Calu3 (cell line): ENCODE measurements around the gene ZBTB5. TPM values are rescaled to one million over a fixed set of nuclear protein-coding genes. Genes with fewer than 3 reads are reported as not detected.

Experiments used
- BruUV-seq: library from RNA; stranded (reverse); fragments of 400-500 nt; replicated peaks from 2 replicates; lab custom pipeline; 2021; lab: Mats Ljungman, UMichigan
- CTCF ChIA-PET: fragments of 300-600 bp; sonication (Branson Sonifier 250); formaldehyde crosslinking; loops from one replicate; lab custom pipeline; 2022; ENCODE audit warnings: antibody characterized with exemption; lab: Charles Lee
- DNase-seq: peaks from one replicate; pipeline ENCODE4 v3.0.0; 2022
- H3K27ac Mint-ChIP-seq: one replicate; pipeline ENCODE4 v1.8.0; 2022; ENCODE audit warnings: mixed read lengths; ENCODE audit not compliant: unreplicated experiment
- H3K27me3 Mint-ChIP-seq: one replicate; pipeline ENCODE4 v1.8.0; 2022; ENCODE audit warnings: mixed read lengths; ENCODE audit not compliant: unreplicated experiment
- H3K36me3 Mint-ChIP-seq: one replicate; pipeline ENCODE4 v1.8.0; 2022; ENCODE audit warnings: mild to moderate bottlenecking, moderate library complexity, mixed read lengths; ENCODE audit not compliant: insufficient read depth, unreplicated experiment
- H3K4me1 Mint-ChIP-seq: one replicate; pipeline ENCODE4 v1.8.0; 2022; ENCODE audit warnings: mild to moderate bottlenecking, low read depth, mixed read lengths; ENCODE audit not compliant: unreplicated experiment
- H3K4me3 Mint-ChIP-seq: one replicate; pipeline ENCODE4 v1.8.0; 2022; ENCODE audit warnings: mild to moderate bottlenecking, low read depth, moderate library complexity, mixed read lengths; ENCODE audit not compliant: unreplicated experiment
- H3K9me3 Mint-ChIP-seq: one replicate; pipeline ENCODE4 v1.8.0; 2022; ENCODE audit warnings: low read depth, mixed read lengths; ENCODE audit not compliant: unreplicated experiment
- intact Hi-C: fragments of 100-400 bp; cut with micrococcal nuclease; formaldehyde crosslinking; loops from one replicate; pipeline ENCODE4 v1.10.0; 2022; ENCODE audit not compliant: unreplicated experiment
- total RNA-seq: library from RNA; stranded (reverse); gene quantifications from 2 replicates; pipeline ENCODE4 v1.2.3, GENCODE V29; 2022
- TF ChIP-seq, protein P1 (sequence below): fragments of 200-600 bp; IDR thresholded peaks from one replicate; pipeline ENCODE4 v1.8.0; 2022; ENCODE audit warnings: antibody characterized with exemption; ENCODE audit not compliant: unreplicated experiment

ZBTB5 gene
- total RNA-seq, 1 experiment from 2014 or later, result 4.7 TPM

DNA sequence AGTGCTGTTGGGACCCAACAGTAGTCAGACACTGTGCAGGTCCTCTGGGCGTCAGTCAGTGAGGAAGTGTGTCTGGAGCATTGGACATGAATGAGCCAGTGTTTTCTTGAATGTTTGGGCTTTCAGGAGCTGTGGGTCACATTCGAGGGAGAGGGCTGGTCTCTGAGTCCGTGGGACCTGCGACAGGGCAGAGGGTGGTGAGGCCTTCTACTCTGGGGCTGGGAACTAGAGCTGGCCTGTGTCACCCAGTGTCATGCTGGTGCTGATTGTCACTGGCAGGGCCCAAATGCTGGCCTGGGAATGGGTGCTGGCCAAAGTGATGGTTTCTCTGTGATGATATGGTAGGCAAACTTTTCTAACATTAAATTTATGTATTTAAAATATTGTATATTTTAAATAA is 30.8 kb upstream of the ZBTB5 start:
- BruUV-seq, result no TSS peak
- no peak overlapping the region for H3K27ac Mint-ChIP-seq
- peaks cover 5% of the 10 kb centered on the region for H3K36me3 Mint-ChIP-seq
- H3K9me3 Mint-ChIP-seq, result no peaks in the 10 kb centered on the region
- no peak for DNase-seq
- CTCF ChIA-PET, result no interaction called here
- H3K27me3 Mint-ChIP-seq, result no peaks in the 10 kb centered on the region
- TF ChIP-seq, protein P1, sequence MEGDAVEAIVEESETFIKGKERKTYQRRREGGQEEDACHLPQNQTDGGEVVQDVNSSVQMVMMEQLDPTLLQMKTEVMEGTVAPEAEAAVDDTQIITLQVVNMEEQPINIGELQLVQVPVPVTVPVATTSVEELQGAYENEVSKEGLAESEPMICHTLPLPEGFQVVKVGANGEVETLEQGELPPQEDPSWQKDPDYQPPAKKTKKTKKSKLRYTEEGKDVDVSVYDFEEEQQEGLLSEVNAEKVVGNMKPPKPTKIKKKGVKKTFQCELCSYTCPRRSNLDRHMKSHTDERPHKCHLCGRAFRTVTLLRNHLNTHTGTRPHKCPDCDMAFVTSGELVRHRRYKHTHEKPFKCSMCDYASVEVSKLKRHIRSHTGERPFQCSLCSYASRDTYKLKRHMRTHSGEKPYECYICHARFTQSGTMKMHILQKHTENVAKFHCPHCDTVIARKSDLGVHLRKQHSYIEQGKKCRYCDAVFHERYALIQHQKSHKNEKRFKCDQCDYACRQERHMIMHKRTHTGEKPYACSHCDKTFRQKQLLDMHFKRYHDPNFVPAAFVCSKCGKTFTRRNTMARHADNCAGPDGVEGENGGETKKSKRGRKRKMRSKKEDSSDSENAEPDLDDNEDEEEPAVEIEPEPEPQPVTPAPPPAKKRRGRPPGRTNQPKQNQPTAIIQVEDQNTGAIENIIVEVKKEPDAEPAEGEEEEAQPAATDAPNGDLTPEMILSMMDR, result no peak
- H3K4me3 Mint-ChIP-seq, result no peak overlapping the region
- intact Hi-C loops, result no loop called here
- no peaks in the 10 kb centered on the region for H3K4me1 Mint-ChIP-seq

DNA sequence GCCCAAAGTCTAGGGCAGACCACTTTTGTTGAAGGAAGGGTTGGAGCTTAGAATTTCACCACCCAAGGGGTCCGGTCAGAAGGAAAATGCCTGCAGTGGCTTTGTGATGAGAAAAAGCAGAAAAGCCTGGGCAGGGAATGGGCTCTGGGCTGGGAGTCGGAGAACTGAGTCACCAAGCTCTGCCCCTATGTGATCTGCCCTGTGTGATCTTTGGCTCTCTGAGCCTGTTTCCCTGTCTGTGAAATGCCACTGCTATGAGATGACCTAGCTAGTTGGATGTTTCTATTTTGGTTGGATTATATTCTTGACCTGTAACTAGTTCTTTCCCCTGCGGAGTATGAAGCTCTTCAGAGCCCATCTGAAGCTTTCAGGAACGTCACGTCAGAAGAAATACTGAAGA is 30.3 kb upstream of the ZBTB5 start:
- TF ChIP-seq, protein P1, result no peak
- Mint-ChIP-seq H3K4me1 (no peaks in the 10 kb centered on the region), H3K9me3 (no peaks in the 10 kb centered on the region), H3K36me3 (peaks cover 5% of the 10 kb centered on the region), H3K27ac (no peak overlapping the region), H3K4me3 (no peak overlapping the region), H3K27me3 (no peaks in the 10 kb centered on the region)
- no peak for DNase-seq
- intact Hi-C loops, result no loop called here
- BruUV-seq, result no TSS peak
- CTCF ChIA-PET, result no interaction called here

GRCh38 chr9:37491939-37492338 is 26.7 kb upstream of the ZBTB5 start:
- intact Hi-C loops, result no loop called here
- Mint-ChIP-seq H3K4me1 (no peaks in the 10 kb centered on the region), H3K27ac (no peak overlapping the region), H3K36me3 (no peaks in the 10 kb centered on the region), H3K27me3 (no peaks in the 10 kb centered on the region), H3K9me3 (no peaks in the 10 kb centered on the region), H3K4me3 (no peak overlapping the region)
- CTCF ChIA-PET, result no interaction called here
- TF ChIP-seq, protein P1, result no peak
- no TSS peak for BruUV-seq
- no peak for DNase-seq

DNA sequence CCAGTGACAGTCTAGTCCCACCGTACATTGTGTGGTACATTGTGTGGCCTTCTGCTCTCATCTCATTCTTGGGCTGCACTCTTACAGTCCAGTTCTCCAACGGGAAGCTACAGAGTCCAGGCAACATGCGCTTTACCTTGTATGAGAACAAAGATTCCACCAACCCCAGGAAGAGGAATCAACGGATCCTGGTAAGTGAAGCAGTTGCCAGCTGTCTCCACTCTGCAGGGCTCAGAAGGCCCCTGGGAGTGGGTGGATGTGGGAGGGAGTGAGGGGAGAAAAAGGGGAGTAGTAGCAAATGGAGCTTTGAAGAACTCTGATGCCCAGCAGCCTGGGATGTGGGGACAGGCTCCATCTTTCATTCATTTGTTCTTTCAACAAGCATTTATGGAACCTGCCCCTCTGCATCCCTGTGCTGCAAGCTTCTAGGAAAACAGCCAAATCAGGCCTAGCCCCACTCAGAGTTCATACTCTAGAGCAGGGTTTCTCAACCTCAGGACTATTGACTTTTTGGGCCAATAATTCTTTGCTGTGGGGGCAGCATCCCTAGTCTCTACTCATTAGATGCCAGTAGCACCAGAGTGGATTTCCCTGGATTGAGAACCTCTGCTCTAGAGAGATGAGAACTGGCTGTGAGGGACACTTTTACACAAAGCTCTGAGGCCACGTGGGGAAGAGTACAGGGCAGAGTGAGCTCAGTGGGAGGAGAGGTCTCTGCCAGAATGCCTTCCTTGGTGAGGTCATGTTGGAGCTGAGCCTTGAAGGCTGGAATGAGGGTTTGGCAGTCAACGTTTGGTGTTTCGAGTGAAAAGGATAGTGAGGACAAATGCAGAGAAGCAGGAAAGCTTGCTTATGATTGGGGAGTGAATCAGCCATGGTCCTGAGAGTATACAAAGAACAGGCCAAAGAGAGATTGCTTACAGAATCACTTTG is 21.6 kb upstream of the ZBTB5 start:
- CTCF ChIA-PET, result no interaction called here
- Mint-ChIP-seq H3K27ac (peak overlapping the region; percentile 85), H3K4me1 (peaks cover 3% of the 10 kb centered on the region), H3K36me3 (peaks cover 13% of the 10 kb centered on the region), H3K9me3 (no peaks in the 10 kb centered on the region), H3K27me3 (no peaks in the 10 kb centered on the region), H3K4me3 (peak overlapping the region; percentile 75)
- no TSS peak for BruUV-seq
- no peak for DNase-seq
- TF ChIP-seq, protein P1, result no peak
- intact Hi-C loops, result no loop called here
